CD1c-positive myeloid dendritic cell (primary cell): Measurements from ENCODE around the gene CCDC185.
"Not testable (repeated sequence)": the region's sequence is repeated elsewhere in the genome, so short reads cannot be mapped to it uniquely, and the experiment has no call there.

ENCODE experiments used
- DNase-seq: peaks from one replicate; pipeline ENCODE4 v3.0.0-alpha.2; 2016; ENCODE audit errors: extremely low spot score

CCDC185 gene

DNA sequence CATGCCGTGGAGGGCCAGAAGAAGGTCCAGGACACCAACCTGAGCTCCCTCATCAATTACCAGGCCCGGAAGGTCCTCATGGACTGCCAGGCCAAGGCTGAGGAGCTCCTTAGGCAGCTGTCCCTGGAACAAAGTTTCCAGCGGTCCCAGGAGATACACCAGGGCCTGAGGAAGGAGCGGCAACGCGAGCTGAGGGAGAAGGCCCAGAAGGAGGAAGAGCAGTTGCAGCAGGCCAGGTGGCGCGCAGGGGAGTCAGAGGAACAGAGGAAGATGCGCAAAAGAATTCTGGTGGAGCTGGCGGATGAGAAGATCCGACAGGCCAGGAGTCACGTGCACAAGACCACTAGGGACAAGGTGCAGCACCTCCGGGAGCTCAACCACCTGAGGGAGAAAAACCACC, 1.5 kb downstream of the CCDC185 start:
- no peak for DNase-seq

DNA sequence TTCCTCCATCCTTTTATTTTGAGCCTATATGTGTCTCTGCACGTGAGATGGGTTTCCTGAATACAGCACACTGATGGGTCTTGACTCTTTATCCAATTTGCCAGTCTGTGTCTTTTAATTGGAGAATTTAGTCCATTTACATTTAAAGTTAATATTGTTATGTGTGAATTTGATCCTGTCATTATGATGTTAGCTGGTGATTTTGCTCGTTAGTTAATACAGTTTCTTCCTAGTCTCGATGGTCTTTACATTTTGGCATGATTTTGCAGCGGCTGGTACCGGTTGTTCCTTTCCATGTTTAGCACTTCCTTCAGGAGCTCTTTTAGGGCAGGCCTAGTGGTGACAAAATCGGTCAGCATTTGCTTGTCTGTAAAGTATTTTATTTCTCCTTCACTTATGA, 6.2 kb downstream of the CCDC185 start:
- not testable (repeated sequence) for DNase-seq

DNA sequence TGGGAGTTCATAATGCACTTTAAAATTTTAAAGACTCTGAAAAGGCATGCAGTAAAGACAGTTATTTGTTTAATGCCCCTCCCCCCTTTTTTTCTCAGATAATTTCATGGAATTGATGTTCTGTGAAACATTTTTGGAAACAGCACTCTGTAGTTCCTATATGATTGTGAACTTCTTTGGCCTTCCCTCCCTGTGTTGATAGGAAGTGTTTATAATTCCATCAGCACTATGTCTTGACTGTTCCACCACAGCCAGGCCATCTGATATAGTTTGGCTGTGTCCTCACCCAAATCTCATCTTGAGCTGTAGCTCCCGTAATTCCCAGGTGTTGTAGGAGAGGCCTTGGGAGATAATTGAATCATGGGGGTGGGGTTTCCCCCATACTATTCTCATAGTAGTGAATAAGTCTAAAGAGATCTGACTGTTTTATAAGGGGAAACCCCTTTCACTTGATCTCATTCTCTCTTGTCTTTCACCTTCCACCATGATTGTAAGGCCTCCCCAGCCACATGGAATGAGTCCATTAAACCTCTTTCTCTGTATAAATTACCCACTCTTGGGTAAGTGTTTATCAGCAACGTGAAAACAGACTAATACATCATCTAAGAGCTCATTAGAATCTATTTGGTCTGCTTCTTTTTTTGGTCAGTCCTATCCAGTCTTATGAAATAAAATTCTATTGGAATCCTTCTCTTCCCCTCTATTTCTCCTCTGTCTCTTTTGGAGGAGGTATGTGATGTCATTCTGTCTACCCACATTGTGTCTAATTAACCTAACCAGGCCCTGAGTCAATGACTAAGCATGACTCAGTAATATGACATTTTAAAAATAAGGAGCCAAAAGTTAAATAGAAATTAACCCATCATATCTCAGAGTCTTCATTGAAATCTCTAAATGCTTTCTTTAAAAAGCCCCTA, 8.9 kb downstream of the CCDC185 start:
- no peak for DNase-seq

DNA sequence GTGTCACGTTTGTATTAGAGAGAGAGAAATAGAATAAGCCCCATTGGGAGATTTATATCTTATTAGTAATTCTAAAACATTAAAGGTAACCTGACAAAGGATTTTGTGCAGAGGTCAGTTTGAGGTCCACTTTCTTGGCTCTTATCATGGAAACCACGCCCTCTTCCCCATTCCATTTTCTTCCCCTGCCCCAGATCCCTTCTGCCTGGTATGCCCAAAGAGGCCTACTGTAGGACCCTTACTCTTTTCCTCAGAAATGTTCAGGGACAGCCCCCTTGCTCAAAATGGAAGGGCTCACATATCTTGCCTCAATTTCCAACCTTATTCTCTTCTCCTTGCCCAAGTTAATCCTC, 9.6 kb downstream of the CCDC185 start:
- no peak for DNase-seq

DNA sequence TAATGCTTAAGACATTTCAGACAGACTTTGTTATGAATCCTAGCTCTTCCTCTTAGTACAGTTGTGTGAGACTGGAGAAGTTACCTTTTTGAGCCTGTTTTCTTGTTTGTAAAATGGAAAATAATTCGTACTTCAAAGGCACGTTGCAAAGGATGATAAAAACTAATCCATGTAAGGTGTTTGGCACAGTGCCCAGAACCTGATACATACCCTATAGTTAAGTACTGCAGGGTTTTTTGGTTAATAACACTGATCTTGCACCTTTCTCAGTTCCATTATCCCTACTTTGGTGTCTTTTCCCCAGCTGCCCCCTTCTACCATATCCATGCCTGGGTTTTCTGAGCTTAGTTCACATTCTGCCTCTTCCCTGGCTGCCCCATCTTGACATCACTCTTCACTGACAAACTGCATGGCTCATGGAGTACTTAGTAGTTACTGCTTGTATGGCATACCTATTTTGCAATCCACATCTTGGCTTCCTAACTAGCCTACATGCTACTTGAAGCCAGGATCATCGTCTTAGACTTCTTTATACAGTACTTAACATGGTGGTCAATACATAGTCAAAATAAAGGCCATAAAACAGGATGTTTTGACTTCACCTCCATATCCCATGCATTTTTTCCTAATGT, 10.1 kb downstream of the CCDC185 start:
- no peak for DNase-seq

DNA sequence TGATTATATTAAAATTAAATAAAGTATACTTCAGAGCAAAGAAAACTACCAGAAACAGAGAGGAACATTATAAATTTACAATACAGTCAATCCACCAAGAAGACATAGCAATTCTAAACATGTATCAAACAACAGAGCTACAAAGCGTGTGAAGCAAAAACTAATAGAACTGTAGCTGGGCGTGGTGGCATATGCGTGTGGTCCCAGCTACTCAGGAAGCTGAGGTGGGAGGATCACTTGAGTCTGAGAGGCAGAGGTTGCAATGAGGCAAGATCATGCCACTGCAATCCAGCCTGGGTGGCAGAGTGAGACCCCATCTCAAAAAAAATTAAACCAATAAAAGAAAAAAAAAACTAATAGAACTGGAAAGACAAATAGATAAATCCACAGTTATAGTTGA, 12.3 kb downstream of the CCDC185 start:
- no peak for DNase-seq

DNA sequence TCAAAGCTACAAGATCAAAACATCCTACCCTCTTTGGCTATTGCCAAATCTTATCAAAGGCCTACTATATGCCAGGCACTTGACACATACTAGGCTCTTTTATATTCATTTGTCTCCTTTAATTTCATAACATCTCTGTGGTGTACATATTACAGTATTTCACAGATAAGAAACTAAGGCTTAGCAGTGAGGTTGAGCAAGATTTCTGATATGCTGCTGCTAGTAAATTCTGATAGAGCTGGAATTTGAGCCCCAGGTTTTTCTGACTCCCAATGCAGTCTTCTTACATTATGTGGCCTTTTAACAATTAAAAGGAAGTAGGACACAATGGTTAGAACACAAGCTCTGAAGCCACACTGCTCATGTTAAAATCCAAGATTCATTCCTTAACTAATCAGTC, 16.8 kb downstream of the CCDC185 start:
- DNase-seq: no peak

DNA sequence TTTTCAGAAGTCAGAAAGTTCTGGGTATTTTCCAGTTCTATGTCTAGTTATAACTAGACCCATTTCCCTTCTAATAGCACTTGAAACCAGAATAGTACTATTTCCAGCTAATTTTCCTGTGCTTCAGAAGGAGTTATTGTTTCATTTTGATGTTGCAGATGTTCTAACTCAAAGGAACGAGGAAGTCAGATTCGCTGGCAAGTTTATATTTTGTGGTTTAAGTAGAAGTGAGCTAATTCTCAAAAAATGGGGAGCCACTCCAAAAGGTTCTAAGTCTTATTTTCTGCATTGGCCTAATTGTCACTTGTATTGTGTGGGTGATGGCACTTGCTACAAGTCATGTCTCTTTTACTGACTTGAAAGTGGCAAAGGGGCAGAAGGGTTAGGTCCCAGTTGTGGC, 18.1 kb downstream of the CCDC185 start:
- DNase-seq: no peak

DNA sequence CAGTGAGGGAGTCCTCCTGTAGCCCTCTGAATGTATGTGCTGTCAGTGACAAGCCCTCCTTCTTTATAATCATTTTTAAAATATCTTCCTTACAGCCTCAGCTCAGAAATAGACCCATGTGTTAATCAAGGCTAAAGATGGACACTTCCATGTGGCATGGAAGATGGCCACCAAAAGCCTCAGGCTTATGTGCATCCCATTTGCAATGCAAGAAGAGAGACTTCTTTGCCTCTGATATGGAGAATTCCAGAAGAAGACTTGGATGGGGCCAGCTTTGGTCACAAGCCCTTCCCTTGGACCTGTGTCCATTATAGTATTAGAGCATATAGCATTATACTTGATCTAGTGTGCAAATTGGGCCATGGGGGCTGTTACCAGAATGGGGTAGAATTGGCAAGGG, 18.5 kb downstream of the CCDC185 start:
- no peak for DNase-seq

DNA sequence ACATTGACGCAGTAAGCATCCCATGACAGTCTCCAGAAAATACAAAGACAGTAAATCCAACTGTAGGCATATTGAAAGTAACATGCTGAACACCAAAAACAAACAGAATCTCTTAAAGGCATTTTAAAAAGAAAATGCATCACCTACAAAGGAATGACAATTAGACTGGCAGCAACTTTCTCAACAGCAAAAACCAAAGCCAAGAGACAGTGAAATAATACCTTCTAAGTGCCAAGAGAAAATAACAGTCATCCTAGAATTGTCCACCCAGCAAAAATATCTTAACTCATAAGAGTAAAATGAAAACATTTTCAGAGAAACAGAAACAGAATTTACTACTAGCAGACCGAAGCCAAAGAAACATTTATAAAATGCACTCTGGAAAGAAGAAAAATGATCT, 20.0 kb downstream of the CCDC185 start:
- no peak for DNase-seq

DNA sequence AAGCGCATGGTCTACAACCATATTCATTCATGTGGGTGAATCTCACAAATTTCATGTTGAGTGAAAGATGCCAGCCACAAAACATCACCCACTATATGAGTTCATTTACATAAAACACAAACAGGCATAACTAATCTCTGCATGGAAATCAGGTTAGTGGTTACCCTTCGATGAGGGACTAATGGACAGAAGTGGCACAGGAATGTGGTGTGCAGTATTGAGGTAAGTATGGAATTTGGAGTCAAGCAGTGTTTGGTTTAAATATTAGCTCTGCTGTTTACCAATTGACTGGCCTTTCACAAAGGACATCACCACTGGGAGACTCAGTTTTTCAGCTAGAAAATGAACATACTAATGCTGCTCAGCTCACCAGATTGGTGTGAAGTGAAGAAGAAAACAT, 24.2 kb downstream of the CCDC185 start:
- DNase-seq: no peak

DNA sequence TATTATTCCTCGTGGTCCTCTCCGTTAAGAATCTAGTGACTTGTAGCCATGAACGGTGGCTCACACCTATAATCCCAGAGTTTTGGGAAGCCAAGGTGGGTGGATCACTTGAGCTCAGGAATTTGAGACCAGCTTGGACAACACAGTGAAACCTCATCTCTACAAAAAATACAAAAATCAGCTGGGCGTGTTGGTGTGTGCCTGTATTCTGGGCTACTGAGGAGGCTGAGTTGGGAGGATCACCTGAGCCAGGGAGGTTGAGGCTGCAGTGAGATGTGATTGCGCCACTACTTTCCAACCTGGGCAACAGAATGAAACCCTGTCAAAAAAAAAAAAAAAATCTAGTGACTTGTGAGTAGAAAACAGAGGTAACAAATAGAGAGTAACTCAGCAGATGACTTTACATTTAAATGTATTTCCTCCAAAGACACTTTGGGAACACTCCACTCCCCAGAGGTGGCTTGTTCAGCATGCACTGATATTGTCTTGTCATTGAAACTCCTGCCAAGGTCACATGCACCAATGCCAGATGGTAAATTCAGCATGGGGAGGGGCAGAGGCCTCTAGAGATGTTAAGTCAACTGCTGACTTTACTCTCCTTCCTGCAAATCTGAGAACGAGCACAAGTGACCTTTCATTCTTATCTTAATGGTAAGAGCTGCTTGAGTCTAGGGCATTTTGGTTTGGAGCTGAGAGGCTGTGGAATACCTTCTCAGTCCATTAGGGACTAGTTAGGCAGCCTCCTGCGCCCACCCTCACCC, 24.9 kb downstream of the CCDC185 start:
- no peak for DNase-seq

DNA sequence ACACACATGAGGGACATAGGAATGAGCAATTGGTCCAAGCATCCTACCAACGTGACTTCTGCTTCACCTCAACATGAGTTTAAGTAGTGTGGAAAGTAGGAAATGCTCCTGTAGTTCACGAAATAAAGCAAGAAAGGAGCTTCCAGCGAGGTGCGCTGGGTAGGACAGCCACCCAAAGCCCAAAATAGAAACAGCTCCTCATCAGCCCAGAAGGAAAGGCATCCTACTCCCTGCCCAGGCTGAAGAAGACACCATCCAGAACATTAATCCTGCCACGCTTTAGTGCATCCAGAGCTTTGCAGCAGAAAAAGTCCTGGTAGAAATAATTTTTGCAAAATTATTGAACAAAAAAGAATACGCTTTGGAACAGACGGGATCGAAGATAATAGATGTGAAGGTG, 25.9 kb downstream of the CCDC185 start:
- DNase-seq: no peak

DNA sequence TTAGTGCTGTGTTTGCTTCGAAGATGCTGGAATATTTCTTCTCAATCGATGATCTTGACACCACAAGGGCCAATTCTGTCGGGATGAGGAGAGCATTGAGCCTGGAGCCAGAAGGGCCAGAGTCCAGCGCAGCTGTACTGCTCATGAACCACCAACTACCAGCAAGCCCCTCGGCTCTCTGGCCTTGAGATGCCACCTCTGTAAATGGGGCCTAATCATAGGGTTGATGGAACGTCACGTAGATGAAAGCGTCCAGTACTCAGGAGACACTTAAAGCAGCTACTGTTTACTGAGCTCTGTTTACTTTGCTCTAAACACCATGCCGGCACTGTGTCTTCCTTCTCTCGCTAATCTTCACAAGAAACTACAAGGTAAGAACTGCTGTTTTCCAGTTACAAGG, 26.3 kb downstream of the CCDC185 start:
- DNase-seq: no peak

DNA sequence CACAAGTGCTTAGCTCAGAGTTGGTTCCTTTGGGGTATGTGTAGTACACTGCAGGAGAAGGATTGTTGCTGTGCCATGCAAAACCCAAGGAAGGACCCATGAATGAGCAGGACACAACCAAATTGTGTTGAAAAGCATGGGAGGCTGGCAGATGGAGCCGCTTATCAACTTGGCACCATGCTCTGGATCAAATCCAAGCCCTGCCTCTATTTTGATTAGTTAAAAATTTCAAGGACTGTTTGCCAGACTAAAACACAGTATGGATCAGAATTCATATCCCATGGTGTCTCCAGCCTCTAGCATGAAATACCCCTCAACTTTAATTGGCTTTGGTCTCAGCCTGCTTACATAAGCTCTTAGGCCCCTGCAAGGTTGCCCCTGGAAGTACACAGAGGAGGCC, 27.8 kb downstream of the CCDC185 start:
- DNase-seq: no peak

DNA sequence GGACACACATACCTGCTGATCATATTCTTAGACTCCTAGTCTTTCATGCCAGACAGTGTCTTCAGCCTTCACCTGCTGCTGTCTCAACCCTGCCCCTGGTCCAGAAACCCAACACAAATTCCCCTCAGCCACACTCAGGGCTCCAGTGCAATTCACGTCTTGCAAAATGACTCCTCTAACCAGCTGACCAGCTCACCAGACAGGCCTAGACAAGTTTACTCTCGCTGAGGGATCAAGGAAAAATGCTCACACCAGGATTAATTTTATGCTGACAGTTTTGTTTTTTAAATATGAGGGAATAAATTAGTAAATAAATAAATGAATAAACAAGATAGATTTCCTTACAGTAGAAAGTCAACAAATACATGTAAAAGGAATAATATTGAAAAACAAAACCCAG, 28.5 kb downstream of the CCDC185 start:
- DNase-seq: no peak

DNA sequence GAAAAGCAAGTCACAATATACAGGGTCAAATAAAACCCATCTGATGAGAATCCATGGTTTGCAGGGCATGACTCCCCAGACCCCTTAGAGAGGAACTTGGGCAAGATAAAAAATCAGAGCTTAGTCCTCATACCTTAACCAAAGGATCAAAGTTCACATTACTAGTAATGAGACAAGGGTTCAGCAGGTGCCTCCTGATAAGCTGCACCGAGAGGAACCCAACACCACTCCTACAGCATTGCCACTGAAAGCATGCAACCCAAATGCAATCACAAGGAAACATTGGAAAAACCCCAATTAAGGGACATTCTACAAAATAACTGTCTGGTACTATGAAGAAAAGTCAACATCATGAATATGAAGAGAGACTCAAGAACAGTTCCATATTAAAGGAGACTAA, 29.7 kb downstream of the CCDC185 start:
- no peak for DNase-seq

DNA sequence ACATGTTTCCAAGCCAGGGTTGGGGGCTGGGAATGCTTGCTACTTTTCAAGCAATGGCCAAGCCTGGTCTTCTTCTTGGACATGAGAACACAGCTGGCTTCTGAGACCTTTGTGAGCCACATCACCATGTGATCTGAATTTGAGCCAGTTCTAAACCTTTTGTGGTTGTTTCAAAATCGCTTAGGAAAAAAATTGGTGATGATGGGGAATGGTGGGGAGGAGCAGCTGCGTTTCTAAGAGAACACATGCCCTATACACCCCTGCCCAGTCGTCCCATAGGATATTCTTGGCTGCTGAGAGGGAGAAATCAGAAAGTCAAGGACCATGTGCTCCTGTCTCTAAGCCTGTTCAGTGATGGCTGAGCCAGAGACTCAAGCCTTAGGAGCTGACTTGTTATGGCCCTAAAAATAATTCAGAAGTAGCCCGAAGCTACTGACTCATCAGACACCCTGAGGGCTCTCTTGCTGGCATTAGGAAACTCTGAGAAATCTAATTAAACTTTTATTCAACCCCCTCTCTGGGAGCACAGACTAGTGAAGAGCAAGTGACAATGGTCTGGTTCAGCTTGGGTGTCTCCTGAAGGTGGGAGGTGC, 30.5 kb downstream of the CCDC185 start:
- no peak for DNase-seq

DNA sequence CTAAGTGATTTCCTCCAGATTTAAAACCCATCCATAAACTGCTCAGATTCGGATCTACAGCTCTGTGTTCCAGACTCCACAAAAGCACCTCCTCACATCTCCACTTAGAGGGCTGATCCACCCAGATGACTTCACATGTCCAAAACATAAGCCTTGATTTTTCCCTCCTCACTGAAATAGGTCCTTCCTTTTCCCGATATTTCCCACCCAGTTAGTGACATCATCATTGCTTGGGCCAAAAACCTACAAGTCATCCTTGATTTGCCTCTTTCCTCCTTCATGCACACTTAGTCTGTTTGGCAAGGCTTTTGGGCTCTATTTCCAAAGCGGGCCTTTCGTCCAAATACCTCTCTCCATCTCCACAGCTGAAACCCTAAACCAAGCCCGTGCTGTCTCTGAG, 32.3 kb downstream of the CCDC185 start:
- DNase-seq: no peak

DNA sequence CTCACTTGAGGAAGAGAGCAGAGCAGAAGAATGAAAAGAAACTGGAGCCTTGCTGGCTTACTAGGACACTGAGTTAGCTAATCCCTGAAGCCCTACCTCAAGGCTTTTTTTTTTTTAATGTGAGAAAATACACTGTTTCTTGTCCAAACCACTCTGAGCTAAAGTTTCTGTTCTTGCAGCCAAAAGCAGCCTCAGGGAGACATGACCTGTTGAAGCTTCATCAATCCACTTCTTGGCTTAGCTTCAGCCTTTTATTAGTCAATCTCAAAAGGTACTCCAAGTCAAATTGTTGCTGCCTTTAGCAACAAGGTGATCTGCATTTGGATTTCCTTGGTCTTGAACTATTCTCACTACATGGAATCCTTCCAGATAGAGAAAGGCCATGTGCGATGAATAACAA, 33.7 kb downstream of the CCDC185 start:
- no peak for DNase-seq

DNA sequence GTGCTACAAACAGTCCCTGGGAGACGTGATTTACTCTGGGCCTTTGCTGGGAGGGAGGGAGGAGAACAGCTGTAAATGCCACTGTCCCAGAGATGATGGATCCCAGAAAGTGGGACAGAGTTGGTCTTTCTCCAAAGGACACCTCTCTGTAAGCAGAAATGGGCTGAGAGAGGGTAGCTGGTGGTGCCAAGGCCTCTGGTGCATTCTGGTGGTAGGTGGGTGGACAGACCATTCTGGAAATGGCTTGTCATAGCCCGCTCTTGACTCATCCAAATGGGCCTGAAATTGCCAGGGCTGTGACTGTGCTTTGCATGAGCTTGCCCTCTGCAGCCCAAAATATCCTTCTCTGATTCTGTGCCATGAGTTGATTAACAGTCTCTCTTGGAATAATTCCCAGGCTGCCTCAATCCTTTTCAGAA, 36.1 kb downstream of the CCDC185 start:
- no peak for DNase-seq

DNA sequence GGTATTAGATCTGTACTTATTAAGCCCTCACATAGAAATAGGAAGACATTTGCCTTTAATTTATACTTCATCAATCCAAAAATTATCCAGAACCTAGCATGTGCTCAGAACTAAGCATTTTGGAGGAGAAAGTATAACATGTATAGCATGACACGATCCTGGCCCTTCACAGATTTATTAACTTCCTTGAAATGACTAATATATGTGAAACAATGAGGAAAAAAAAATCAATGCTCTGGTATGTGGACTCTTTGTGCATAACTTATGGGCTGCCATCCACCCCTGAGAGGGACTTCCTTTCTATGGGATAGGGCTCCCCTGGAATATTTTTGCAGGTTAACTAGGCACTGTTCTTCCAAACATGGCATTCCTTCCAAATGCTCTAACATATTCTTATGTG, 36.6 kb downstream of the CCDC185 start:
- DNase-seq: no peak
